DND-41 (cell line): ENCODE results near the gene MDM1.

ENCODE experiments used
- ATAC-seq: fragments of 200-7000 bp; cut with Tn5 transposase; 3 replicates; pipeline ENCODE4 v1.9.1; 2021; ENCODE audit warnings: low read depth; ENCODE audit not compliant: insufficient read depth
- DNase-seq: peaks from one replicate; pipeline ENCODE4 v3.0.0-alpha.2; 2020
- H2AFZ ChIP-seq: 2 replicates; pipeline ENCODE4 v1.6.0; 2012; ENCODE audit warnings: low read depth, low read length
- H3K27ac ChIP-seq: 2 replicates; pipeline ENCODE4 v1.5.1; 2012; ENCODE audit warnings: low read length, inconsistent platforms
- H3K27me3 ChIP-seq: fragments of 200-600 bp; sonication (generic); 2 replicates; pipeline ENCODE4 v1.6.0; 2012; ENCODE audit warnings: low read length, mild to moderate bottlenecking, inconsistent platforms; ENCODE audit not compliant: insufficient read depth, poor library complexity
- H3K36me3 ChIP-seq: 2 replicates; pipeline ENCODE4 v1.5.1; 2012; ENCODE audit warnings: low read length, inconsistent platforms; ENCODE audit not compliant: insufficient read depth
- H3K4me1 ChIP-seq: 2 replicates; pipeline ENCODE4 v1.5.1; 2012; ENCODE audit warnings: mild to moderate bottlenecking, low read length; ENCODE audit not compliant: insufficient read depth
- H3K4me2 ChIP-seq: 2 replicates; pipeline ENCODE4 v1.6.0; 2012; ENCODE audit warnings: mild to moderate bottlenecking, moderate library complexity, low read length, inconsistent platforms; ENCODE audit not compliant: insufficient read depth
- H3K4me3 ChIP-seq, 2 experiments: fragments of 200-600 bp in 1 of 2; shearing (Covaris generic) in 1 of 2; 2 replicates each; pipeline ENCODE4 v1.5.1; 2012 to 2016; ENCODE audit warnings: inconsistent platforms in 2 of 2, low read length in 2 of 2, mild to moderate bottlenecking in 2 of 2, low read depth in 1 of 2, moderate library complexity in 1 of 2
- H3K79me2 ChIP-seq: 2 replicates; pipeline ENCODE4 v1.6.0; 2012; ENCODE audit warnings: low read length, inconsistent platforms; ENCODE audit not compliant: insufficient read depth
- H3K9ac ChIP-seq: 2 replicates; pipeline ENCODE4 v1.6.0; 2012; ENCODE audit warnings: low read depth, mild to moderate bottlenecking, inconsistent platforms, low read length, moderate library complexity
- H3K9me3 ChIP-seq: 2 replicates; pipeline ENCODE4 v1.5.1; 2012; ENCODE audit warnings: low read length, moderate library complexity, mild to moderate bottlenecking, inconsistent platforms; ENCODE audit not compliant: insufficient read depth, severe bottlenecking
- H4K20me1 ChIP-seq: 2 replicates; pipeline ENCODE4 v1.6.0; 2012; ENCODE audit warnings: low read length; ENCODE audit not compliant: insufficient read depth
- EZH2 ChIP-seq: IDR thresholded peaks from 3 replicates; pipeline ENCODE4 v1.6.1; 2012; ENCODE audit warnings: borderline replicate concordance, low read depth, mild to moderate bottlenecking, moderate library complexity, low read length, inconsistent platforms; ENCODE audit not compliant: severe bottlenecking
- TF ChIP-seq, protein P1 (sequence below): IDR thresholded peaks from 2 replicates; pipeline ENCODE4 v1.5.1; 2012; ENCODE audit warnings: borderline replicate concordance, low read length, moderate library complexity, mild to moderate bottlenecking; ENCODE audit not compliant: poor library complexity, severe bottlenecking; ENCODE audit errors: extremely low read depth

The MDM1 gene

DNA sequence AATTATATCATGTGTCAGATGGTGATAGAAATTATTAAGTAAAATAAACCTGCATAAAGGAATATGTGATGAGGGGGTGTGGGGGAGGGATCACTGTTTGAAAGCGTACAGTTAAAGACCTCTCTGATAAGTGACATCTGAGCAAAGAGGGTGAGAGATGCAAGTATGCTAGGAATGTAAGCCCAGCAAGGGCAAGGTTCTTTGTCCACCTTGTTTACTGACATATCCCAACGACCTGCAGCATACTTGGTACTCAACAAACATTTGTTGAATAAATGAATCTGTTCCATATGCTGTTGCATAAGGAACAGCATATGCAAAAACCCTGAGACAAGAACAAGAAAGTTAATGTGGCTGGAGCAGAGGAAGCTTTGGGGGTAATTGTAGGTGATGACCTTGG lies 12.0 kb upstream of the MDM1 start:
- H3K4me2 ChIP-seq: no peak overlapping the region
- no peak overlapping the region for H3K4me3 ChIP-seq
- H3K27me3 ChIP-seq: peaks cover 18% of the 10 kb centered on the region
- ATAC-seq: no peak
- no peak overlapping the region for H3K9ac ChIP-seq
- H4K20me1 ChIP-seq: no peaks in the 10 kb centered on the region
- H3K4me1 ChIP-seq: peaks cover 12% of the 10 kb centered on the region
- H3K36me3 ChIP-seq: no peaks in the 10 kb centered on the region
- no peaks in the 10 kb centered on the region for H3K9me3 ChIP-seq
- DNase-seq: no peak
- H3K79me2 ChIP-seq: no peaks in the 10 kb centered on the region
- H3K27ac ChIP-seq: no peak overlapping the region
- TF ChIP-seq, protein P1, sequence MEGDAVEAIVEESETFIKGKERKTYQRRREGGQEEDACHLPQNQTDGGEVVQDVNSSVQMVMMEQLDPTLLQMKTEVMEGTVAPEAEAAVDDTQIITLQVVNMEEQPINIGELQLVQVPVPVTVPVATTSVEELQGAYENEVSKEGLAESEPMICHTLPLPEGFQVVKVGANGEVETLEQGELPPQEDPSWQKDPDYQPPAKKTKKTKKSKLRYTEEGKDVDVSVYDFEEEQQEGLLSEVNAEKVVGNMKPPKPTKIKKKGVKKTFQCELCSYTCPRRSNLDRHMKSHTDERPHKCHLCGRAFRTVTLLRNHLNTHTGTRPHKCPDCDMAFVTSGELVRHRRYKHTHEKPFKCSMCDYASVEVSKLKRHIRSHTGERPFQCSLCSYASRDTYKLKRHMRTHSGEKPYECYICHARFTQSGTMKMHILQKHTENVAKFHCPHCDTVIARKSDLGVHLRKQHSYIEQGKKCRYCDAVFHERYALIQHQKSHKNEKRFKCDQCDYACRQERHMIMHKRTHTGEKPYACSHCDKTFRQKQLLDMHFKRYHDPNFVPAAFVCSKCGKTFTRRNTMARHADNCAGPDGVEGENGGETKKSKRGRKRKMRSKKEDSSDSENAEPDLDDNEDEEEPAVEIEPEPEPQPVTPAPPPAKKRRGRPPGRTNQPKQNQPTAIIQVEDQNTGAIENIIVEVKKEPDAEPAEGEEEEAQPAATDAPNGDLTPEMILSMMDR: no peak
- H2AFZ ChIP-seq: no peak overlapping the region

DNA sequence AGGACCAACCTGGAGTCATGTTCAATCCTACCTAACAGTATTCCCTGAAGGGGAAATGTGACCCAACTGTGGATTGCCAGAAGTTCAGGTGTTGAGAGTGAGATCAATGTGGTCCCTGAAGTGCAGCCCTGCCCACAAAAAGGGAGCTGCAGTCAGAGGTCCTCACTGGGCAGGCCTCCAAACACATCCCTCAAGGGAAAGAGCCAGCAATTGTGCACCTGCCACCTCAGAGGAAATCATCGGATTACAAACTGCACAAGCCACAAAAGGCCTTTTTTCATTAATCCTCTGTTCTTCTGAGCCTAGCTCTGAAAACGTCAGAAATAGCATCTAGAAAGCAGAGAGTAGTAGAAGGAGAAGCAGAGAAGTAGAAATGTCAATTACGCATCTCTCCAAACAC lies 10.8 kb upstream of the MDM1 start:
- Histone ChIP-seq H3K9me3 (no peaks in the 10 kb centered on the region), H3K4me2 (no peak overlapping the region)
- peak; percentile 61 for DNase-seq

DNA sequence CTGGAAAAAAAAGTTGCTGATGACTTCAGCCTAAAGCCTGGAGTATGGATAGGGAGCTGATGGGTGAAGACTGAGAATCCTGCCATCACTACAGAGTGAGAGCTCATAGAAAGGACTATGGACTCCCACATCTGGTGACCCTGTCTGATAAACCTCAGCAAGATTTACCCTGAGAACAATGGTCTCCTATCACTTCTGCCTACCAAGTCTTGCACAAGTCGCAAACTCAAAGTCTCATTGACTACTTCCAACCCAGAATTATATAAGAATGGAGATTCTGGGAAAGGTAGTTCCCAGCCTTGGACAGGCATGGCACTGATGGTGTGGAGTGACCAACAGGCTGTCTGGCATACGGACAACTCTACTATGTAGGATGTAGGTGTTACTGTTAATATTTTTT lies 9.7 kb upstream of the MDM1 start:
- H4K20me1 ChIP-seq: no peaks in the 10 kb centered on the region
- no peak overlapping the region for H3K4me2 ChIP-seq
- no peak overlapping the region for H3K9ac ChIP-seq
- TF ChIP-seq, protein P1: no peak
- no peak for TF ChIP-seq EZH2
- H3K36me3 ChIP-seq: no peaks in the 10 kb centered on the region
- no peak overlapping the region for H3K4me3 ChIP-seq
- no peak overlapping the region for H3K27ac ChIP-seq
- DNase-seq (no peak), ATAC-seq (no peak)
- H3K79me2 ChIP-seq: no peaks in the 10 kb centered on the region
- no peak overlapping the region for H2AFZ ChIP-seq
- peaks cover 17% of the 10 kb centered on the region for H3K27me3 ChIP-seq
- no peaks in the 10 kb centered on the region for H3K9me3 ChIP-seq
- peaks cover 12% of the 10 kb centered on the region for H3K4me1 ChIP-seq

More for the DNA sequence above, 10.8 kb upstream of the MDM1 start:
- Histone ChIP-seq H3K79me2 (no peaks in the 10 kb centered on the region), H4K20me1 (no peaks in the 10 kb centered on the region), H3K27me3 (peaks cover 17% of the 10 kb centered on the region), H3K27ac (no peak overlapping the region), H3K36me3 (no peaks in the 10 kb centered on the region), H3K9ac (no peak overlapping the region), H3K4me1 (peaks cover 12% of the 10 kb centered on the region), H2AFZ (no peak overlapping the region), H3K4me3 (no peak overlapping the region)
- peak; percentile 87 for ATAC-seq
- no peak for TF ChIP-seq EZH2
- TF ChIP-seq, protein P1: no peak
